ENCODE measurements around the gene LNX1. TPM values are rescaled to one million over a fixed set of nuclear protein-coding genes. Genes with fewer than 3 reads are reported as not detected.
A peak's percentile ranks its signal among the peaks of the same experiment; 100 is the strongest.

The LNX1 gene
- total RNA-seq, 1 donor from 2014 or later: 11.8 TPM

- DNase-seq (ENCODE audit: extremely low spot score in 2 of 2): no peak
- H3K27ac ChIP-seq: no peak overlapping the region
- H3K9me3 ChIP-seq: no peaks in the 10 kb centered on the region
- no peaks in the 10 kb centered on the region for H3K27me3 ChIP-seq
- H3K4me3 ChIP-seq: no peak overlapping the region
- no peaks in the 10 kb centered on the region for H3K36me3 ChIP-seq
- H3K4me1 ChIP-seq: peaks cover 4% of the 10 kb centered on the region
- TF ChIP-seq CTCF (IDR thresholded peaks at IDR 0.05) (no peak), POLR2AphosphoS5 (IDR thresholded peaks at IDR 0.05; ENCODE audit: insufficient read depth in 1 of 2, low read depth in 1 of 2) (peak in 1 of 2 donors; percentile 70)
- intact Hi-C loops (cut with DNase I): no loop called here
Observed at GRCh38 chr4:53622739-53623151, 31.5 kb upstream of the LNX1 start.

- Histone ChIP-seq H3K27me3 (no peaks in the 10 kb centered on the region), H3K4me1 (peaks cover 4% of the 10 kb centered on the region), H3K9me3 (no peaks in the 10 kb centered on the region), H3K27ac (no peak overlapping the region), H3K4me3 (no peak overlapping the region), H3K36me3 (no peaks in the 10 kb centered on the region)
- DNase-seq (ENCODE audit: extremely low spot score in 2 of 2): no peak
- TF ChIP-seq CTCF (IDR thresholded peaks at IDR 0.05) (no peak), POLR2AphosphoS5 (IDR thresholded peaks at IDR 0.05; ENCODE audit: insufficient read depth in 1 of 2, low read depth in 1 of 2) (no peak), POLR2A (IDR thresholded peaks at IDR 0.05) (no peak)
- intact Hi-C loops (cut with DNase I): no loop called here
Observed at GRCh38 chr4:53620956-53621355, 29.7 kb upstream of the LNX1 start.

- no peak for DNase-seq (ENCODE audit: extremely low spot score in 2 of 2)
Observed at GRCh38 chr4:53619431-53619830, 28.1 kb upstream of the LNX1 start.

GRCh38 chr4:53618321-53618720, 27.0 kb upstream of the LNX1 start:
- TF ChIP-seq CTCF (IDR thresholded peaks at IDR 0.05) (no peak), POLR2AphosphoS5 (IDR thresholded peaks at IDR 0.05; ENCODE audit: insufficient read depth in 1 of 2, low read depth in 1 of 2) (no peak), POLR2A (IDR thresholded peaks at IDR 0.05) (no peak)
- Histone ChIP-seq H3K4me1 (peaks cover 4% of the 10 kb centered on the region), H3K9me3 (no peaks in the 10 kb centered on the region), H3K27me3 (no peaks in the 10 kb centered on the region), H3K36me3 (no peaks in the 10 kb centered on the region), H3K27ac (no peak overlapping the region), H3K4me3 (no peak overlapping the region)
- no peak for DNase-seq (ENCODE audit: extremely low spot score in 2 of 2)
- intact Hi-C loops (cut with DNase I): no loop called here

More at GRCh38 chr4:53619431-53619830, 28.1 kb upstream of the LNX1 start:
- Histone ChIP-seq H3K27ac (no peak overlapping the region), H3K4me1 (peaks cover 4% of the 10 kb centered on the region), H3K9me3 (no peaks in the 10 kb centered on the region), H3K27me3 (no peaks in the 10 kb centered on the region), H3K4me3 (no peak overlapping the region), H3K36me3 (no peaks in the 10 kb centered on the region)
- TF ChIP-seq POLR2AphosphoS5 (IDR thresholded peaks at IDR 0.05; ENCODE audit: insufficient read depth in 1 of 2, low read depth in 1 of 2) (no peak), CTCF (IDR thresholded peaks at IDR 0.05) (no peak), POLR2A (IDR thresholded peaks at IDR 0.05) (no peak)
- intact Hi-C loops (cut with DNase I): no loop called here

GRCh38 chr4:53617101-53617680, 25.9 kb upstream of the LNX1 start:
- Histone ChIP-seq H3K9me3 (no peaks in the 10 kb centered on the region), H3K4me3 (no peak overlapping the region), H3K27ac (no peak overlapping the region), H3K4me1 (peaks cover under 1% of the 10 kb centered on the region), H3K27me3 (no peaks in the 10 kb centered on the region), H3K36me3 (no peaks in the 10 kb centered on the region)
- intact Hi-C loops (cut with DNase I): no loop called here
- no peak for TF ChIP-seq POLR2AphosphoS5 (IDR thresholded peaks at IDR 0.05; ENCODE audit: insufficient read depth in 1 of 2, low read depth in 1 of 2)
- TF ChIP-seq POLR2A (IDR thresholded peaks at IDR 0.05): no peak
- TF ChIP-seq CTCF (IDR thresholded peaks at IDR 0.05): no peak
- no peak for DNase-seq (ENCODE audit: extremely low spot score in 2 of 2)

Measured in vagina (tissue), 2 donors.